K562 (cell line): ENCODE results near the gene PRSS38. TPM values are rescaled to one million over a fixed set of nuclear protein-coding genes. Genes with fewer than 3 reads are reported as not detected.

ENCODE experiments used
- ATF7 ChIP-seq: fragments of 450-650 bp; IDR thresholded peaks from 2 replicates; pipeline ENCODE4 v1.7.1; 2014; ENCODE audit warnings: mild to moderate bottlenecking, moderate library complexity
- IFI16 ChIP-seq: fragments of 250-450 bp; sonication (Bioruptor Pico); IDR thresholded peaks from 2 replicates; pipeline ENCODE4 v2.1.2; 2022; ENCODE audit warnings: mild to moderate bottlenecking, inconsistent platforms
- NFRKB ChIP-seq: fragments of 450-650 bp; IDR thresholded peaks from 2 replicates; pipeline ENCODE4 v1.6.1; 2016; ENCODE audit warnings: low read depth
- RB1 ChIP-seq: fragments of 450-650 bp; IDR thresholded peaks from 2 replicates; pipeline ENCODE4 v1.6.1; 2017; ENCODE audit warnings: low read depth, mild to moderate bottlenecking
- TSC22D4 ChIP-seq: fragments of 450-650 bp; IDR thresholded peaks from 2 replicates; pipeline ENCODE4 v1.6.1; 2016; ENCODE audit warnings: missing genetic modification characterization, missing biosample characterization, control low read depth
- ZKSCAN1 ChIP-seq: fragments of 150-350 bp; IDR thresholded peaks from 2 replicates; pipeline ENCODE4 v1.6.1; 2016; ENCODE audit warnings: low read depth, low read length
- ZSCAN29 ChIP-seq: fragments of 450-650 bp; IDR thresholded peaks from 2 replicates; pipeline ENCODE4 v1.6.1; 2017
- polyA plus RNA-seq, 8 experiments: library from polyadenylated mRNA; depleted of rRNA in 4 of 8; stranded (reverse) in 5 of 8; unstranded in 3 of 8; fragments of >200 nt; fragmentation: Nextera tagmentation in 2 of 8; fragmentation: Illumina TruSeq in 1 of 8; extraction: Ambion mirVana in 2 of 8; extraction: Trizol in 1 of 8; gene quantifications; 2 replicates each; pipeline versions ENCODE4 v1.2.1 to v1.2.3, GENCODE V29; 2011 to 2014; ENCODE audit warnings: inconsistent platforms in 1 of 8, missing spikeins in 1 of 8
- total RNA-seq, 7 experiments: library from RNA; depleted of rRNA in 6 of 7; stranded (reverse); fragments of >200 nt in 6 of 7; fragmentation: Illumina TruSeq in 2 of 7; extraction: Trizol in 2 of 7; gene quantifications; 2 replicates each; pipeline versions ENCODE4 v1.2.1 to v1.2.3, GENCODE V29; 2011 to 2021; ENCODE audit warnings: low replicate concordance in 1 of 7
- TF ChIP-seq, protein P1 (sequence below), 2 experiments: fragments of 450-650 bp; formaldehyde crosslinking in 1 of 2; IDR thresholded peaks; 2 replicates each; pipeline versions ENCODE4 v1.4.0 to v1.6.1; 2014 to 2020; ENCODE audit warnings: mild to moderate bottlenecking in 2 of 2, borderline replicate concordance in 1 of 2, low read depth in 1 of 2
- TF ChIP-seq, protein P2 (sequence below): IDR thresholded peaks from 2 replicates; pipeline ENCODE4 v1.6.1; 2014; ENCODE audit warnings: antibody characterized with exemption
- TF ChIP-seq, protein P3 (sequence below), 2 experiments: fragments of 450-650 bp in 1 of 2; IDR thresholded peaks; 2 replicates each; pipeline ENCODE4 v1.6.1; 2011 to 2017; ENCODE audit warnings: low read depth in 2 of 2, antibody characterized with exemption in 1 of 2, borderline replicate concordance in 1 of 2, low read length in 1 of 2, mild to moderate bottlenecking in 1 of 2, mixed read lengths in 1 of 2; ENCODE audit not compliant: control insufficient read depth in 1 of 2
- TF ChIP-seq, protein P4 (sequence below): fragments of 450-650 bp; IDR thresholded peaks from 2 replicates; pipeline ENCODE4 v1.6.1; 2017; ENCODE audit warnings: mild to moderate bottlenecking, moderate library complexity
- TF ChIP-seq, protein P5 (sequence below): sonication (generic); formaldehyde crosslinking; IDR thresholded peaks from 2 replicates; pipeline ENCODE4 v1.8.0; 2022; ENCODE audit warnings: missing genetic modification reagents, mild to moderate bottlenecking, moderate library complexity, borderline replicate concordance

The PRSS38 gene
- total and polyA plus RNA-seq, 9 of the 15 experiments (the other 6 are each of a cell fraction or from before 2014, with no cell fraction given), result 0.09 to 0.14 TPM; not detected in 7

DNA sequence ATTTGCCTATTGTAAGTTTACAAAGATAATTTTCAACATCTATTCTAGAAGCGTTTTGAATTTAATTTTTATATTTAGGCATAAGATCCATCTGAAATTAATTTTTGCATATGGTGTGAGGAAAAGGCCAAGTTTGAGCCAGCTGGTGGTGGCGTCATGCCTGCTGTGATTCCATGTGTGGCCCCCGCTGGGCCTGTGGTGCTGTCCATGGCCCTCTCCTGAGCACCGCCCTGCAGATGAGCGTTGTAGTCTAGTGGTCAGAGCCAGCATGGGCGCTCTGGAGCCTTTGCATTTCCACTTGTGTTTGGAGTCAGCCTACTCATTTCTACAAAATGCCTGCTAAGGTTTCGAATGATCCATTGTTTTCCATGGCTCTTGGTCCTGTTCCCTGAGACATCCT is 22.7 kb downstream of the PRSS38 start (continued):
- TF ChIP-seq, protein P1, sequence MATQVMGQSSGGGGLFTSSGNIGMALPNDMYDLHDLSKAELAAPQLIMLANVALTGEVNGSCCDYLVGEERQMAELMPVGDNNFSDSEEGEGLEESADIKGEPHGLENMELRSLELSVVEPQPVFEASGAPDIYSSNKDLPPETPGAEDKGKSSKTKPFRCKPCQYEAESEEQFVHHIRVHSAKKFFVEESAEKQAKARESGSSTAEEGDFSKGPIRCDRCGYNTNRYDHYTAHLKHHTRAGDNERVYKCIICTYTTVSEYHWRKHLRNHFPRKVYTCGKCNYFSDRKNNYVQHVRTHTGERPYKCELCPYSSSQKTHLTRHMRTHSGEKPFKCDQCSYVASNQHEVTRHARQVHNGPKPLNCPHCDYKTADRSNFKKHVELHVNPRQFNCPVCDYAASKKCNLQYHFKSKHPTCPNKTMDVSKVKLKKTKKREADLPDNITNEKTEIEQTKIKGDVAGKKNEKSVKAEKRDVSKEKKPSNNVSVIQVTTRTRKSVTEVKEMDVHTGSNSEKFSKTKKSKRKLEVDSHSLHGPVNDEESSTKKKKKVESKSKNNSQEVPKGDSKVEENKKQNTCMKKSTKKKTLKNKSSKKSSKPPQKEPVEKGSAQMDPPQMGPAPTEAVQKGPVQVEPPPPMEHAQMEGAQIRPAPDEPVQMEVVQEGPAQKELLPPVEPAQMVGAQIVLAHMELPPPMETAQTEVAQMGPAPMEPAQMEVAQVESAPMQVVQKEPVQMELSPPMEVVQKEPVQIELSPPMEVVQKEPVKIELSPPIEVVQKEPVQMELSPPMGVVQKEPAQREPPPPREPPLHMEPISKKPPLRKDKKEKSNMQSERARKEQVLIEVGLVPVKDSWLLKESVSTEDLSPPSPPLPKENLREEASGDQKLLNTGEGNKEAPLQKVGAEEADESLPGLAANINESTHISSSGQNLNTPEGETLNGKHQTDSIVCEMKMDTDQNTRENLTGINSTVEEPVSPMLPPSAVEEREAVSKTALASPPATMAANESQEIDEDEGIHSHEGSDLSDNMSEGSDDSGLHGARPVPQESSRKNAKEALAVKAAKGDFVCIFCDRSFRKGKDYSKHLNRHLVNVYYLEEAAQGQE (IDR thresholded peaks at IDR 0.05; ENCODE audit: borderline replicate concordance), result 0 out of 2 replicates have a peak, but pooled peaks have one; percentile 3
- TF ChIP-seq, protein P1 (CRISPR knock-in tag; IDR thresholded peaks at IDR 0.05; ENCODE audit: low read depth), result no peak
- TF ChIP-seq, protein P2, sequence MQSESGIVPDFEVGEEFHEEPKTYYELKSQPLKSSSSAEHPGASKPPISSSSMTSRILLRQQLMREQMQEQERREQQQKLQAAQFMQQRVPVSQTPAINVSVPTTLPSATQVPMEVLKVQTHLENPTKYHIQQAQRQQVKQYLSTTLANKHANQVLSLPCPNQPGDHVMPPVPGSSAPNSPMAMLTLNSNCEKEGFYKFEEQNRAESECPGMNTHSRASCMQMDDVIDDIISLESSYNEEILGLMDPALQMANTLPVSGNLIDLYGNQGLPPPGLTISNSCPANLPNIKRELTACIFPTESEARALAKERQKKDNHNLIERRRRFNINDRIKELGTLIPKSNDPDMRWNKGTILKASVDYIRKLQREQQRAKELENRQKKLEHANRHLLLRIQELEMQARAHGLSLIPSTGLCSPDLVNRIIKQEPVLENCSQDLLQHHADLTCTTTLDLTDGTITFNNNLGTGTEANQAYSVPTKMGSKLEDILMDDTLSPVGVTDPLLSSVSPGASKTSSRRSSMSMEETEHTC, result no peak
- TF ChIP-seq ZKSCAN1 (no peak), RB1 (no peak), NFRKB (no peak), ZSCAN29 (no peak), IFI16 (no peak), TSC22D4 (tag) (no peak), ATF7 (no peak)
- TF ChIP-seq, protein P3, sequence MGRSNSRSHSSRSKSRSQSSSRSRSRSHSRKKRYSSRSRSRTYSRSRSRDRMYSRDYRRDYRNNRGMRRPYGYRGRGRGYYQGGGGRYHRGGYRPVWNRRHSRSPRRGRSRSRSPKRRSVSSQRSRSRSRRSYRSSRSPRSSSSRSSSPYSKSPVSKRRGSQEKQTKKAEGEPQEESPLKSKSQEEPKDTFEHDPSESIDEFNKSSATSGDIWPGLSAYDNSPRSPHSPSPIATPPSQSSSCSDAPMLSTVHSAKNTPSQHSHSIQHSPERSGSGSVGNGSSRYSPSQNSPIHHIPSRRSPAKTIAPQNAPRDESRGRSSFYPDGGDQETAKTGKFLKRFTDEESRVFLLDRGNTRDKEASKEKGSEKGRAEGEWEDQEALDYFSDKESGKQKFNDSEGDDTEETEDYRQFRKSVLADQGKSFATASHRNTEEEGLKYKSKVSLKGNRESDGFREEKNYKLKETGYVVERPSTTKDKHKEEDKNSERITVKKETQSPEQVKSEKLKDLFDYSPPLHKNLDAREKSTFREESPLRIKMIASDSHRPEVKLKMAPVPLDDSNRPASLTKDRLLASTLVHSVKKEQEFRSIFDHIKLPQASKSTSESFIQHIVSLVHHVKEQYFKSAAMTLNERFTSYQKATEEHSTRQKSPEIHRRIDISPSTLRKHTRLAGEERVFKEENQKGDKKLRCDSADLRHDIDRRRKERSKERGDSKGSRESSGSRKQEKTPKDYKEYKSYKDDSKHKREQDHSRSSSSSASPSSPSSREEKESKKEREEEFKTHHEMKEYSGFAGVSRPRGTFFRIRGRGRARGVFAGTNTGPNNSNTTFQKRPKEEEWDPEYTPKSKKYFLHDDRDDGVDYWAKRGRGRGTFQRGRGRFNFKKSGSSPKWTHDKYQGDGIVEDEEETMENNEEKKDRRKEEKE (IDR thresholded peaks at IDR 0.05; ENCODE audit: borderline replicate concordance in 1 of 2, control insufficient read depth in 1 of 2, low read depth in 2 of 2, low read length in 1 of 2), result no peak
- TF ChIP-seq, protein P4, sequence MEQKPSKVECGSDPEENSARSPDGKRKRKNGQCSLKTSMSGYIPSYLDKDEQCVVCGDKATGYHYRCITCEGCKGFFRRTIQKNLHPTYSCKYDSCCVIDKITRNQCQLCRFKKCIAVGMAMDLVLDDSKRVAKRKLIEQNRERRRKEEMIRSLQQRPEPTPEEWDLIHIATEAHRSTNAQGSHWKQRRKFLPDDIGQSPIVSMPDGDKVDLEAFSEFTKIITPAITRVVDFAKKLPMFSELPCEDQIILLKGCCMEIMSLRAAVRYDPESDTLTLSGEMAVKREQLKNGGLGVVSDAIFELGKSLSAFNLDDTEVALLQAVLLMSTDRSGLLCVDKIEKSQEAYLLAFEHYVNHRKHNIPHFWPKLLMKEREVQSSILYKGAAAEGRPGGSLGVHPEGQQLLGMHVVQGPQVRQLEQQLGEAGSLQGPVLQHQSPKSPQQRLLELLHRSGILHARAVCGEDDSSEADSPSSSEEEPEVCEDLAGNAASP, result no peak
- TF ChIP-seq, protein P5, sequence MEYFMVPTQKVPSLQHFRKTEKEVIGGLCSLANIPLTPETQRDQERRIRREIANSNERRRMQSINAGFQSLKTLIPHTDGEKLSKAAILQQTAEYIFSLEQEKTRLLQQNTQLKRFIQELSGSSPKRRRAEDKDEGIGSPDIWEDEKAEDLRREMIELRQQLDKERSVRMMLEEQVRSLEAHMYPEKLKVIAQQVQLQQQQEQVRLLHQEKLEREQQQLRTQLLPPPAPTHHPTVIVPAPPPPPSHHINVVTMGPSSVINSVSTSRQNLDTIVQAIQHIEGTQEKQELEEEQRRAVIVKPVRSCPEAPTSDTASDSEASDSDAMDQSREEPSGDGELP (CRISPR knock-in tag), result peak; percentile 16; the same call in 1 of the 2 replicates
- TF ChIP-seq, all 486 proteins: peak for 2
